Left ventricle myocardium inferior (tissue), 1 donor: ENCODE results near the gene ACACB. TPM values are rescaled to one million over a fixed set of nuclear protein-coding genes. Genes with fewer than 3 reads are reported as not detected.

Experiments used
- DNase-seq: peaks from one replicate; pipeline ENCODE4 v3.0.0-alpha.2; 2020
- H3K27ac ChIP-seq: fragments of 200-600 bp; replicated peaks from 2 replicates; pipeline ENCODE4 v1.8.0; 2021
- H3K27me3 ChIP-seq: fragments of 200-600 bp; 2 replicates; pipeline ENCODE4 v1.8.0; 2021; ENCODE audit warnings: low read depth
- H3K36me3 ChIP-seq: fragments of 200-600 bp; 2 replicates; pipeline ENCODE4 v1.8.0; 2021
- H3K4me1 ChIP-seq: fragments of 200-600 bp; 2 replicates; pipeline ENCODE4 v1.8.0; 2021
- H3K4me3 ChIP-seq: fragments of 200-600 bp; 2 replicates; pipeline ENCODE4 v1.8.0; 2021; ENCODE audit warnings: mild to moderate bottlenecking, moderate library complexity
- H3K9me3 ChIP-seq: fragments of 200-600 bp; replicated peaks from 2 replicates; pipeline ENCODE4 v1.8.0; 2021
- intact Hi-C: fragments of 100-400 bp; cut with micrococcal nuclease; formaldehyde crosslinking; loops from one replicate; pipeline ENCODE4 v1.11.0; 2022
- total RNA-seq: library from RNA; stranded (reverse); fragmentation: NEBNext Ultra II Directional; extraction: Animal tissue kit (Norgen Biotek cat#: 25700); gene quantifications from one replicate; pipeline ENCODE4 v1.2.1, GENCODE V29; 2021
- TF ChIP-seq, protein P1 (sequence below): fragments of 200-600 bp; IDR thresholded peaks from 2 replicates; pipeline ENCODE4 v1.8.0; 2021; ENCODE audit warnings: antibody characterized with exemption, mild to moderate bottlenecking, borderline replicate concordance
- donor health status: DM: no; HTN: yes; CAD: no; lungs with severe emphysema.

Gene ACACB
- total RNA-seq, 1 donor from 2014 or later, result 123 TPM

DNA sequence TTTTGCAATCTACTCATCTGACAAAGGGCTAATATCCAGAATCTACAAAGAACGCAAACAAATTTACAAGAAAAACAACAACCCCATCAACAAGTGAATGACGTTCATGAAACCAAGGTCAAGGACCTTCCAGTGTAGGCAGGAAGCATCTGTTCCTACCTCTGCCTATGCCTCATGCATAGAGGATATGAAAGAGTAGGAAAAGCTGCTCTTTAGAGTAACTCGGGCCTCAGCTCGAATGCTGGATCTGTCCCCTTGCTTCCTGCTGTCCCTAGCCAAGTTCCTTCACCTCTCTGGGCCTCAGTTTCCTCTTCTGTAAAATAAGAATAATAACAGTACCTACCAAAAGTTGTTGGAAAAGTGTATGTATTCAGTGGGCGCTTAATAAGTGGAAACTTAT lies 127.7 kb downstream of the ACACB start:
- Histone ChIP-seq H3K4me3 (no peak overlapping the region), H3K27ac (no peak overlapping the region), H3K36me3 (peaks cover 99% of the 10 kb centered on the region), H3K4me1 (no peaks in the 10 kb centered on the region), H3K27me3 (no peaks in the 10 kb centered on the region), H3K9me3 (no peaks in the 10 kb centered on the region)
- intact Hi-C loops, result no loop called here
- TF ChIP-seq, protein P1, sequence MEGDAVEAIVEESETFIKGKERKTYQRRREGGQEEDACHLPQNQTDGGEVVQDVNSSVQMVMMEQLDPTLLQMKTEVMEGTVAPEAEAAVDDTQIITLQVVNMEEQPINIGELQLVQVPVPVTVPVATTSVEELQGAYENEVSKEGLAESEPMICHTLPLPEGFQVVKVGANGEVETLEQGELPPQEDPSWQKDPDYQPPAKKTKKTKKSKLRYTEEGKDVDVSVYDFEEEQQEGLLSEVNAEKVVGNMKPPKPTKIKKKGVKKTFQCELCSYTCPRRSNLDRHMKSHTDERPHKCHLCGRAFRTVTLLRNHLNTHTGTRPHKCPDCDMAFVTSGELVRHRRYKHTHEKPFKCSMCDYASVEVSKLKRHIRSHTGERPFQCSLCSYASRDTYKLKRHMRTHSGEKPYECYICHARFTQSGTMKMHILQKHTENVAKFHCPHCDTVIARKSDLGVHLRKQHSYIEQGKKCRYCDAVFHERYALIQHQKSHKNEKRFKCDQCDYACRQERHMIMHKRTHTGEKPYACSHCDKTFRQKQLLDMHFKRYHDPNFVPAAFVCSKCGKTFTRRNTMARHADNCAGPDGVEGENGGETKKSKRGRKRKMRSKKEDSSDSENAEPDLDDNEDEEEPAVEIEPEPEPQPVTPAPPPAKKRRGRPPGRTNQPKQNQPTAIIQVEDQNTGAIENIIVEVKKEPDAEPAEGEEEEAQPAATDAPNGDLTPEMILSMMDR, result no peak
- DNase-seq, result no peak

GRCh38 chr12:109246221-109246620 lies 129.8 kb downstream of the ACACB start:
- H3K4me3 ChIP-seq, result no peak overlapping the region
- no peaks in the 10 kb centered on the region for H3K4me1 ChIP-seq
- H3K27me3 ChIP-seq, result no peaks in the 10 kb centered on the region
- intact Hi-C loops, result no loop called here
- peaks cover 99% of the 10 kb centered on the region for H3K36me3 ChIP-seq
- TF ChIP-seq, protein P1, result no peak
- no peak overlapping the region for H3K27ac ChIP-seq
- DNase-seq, result no peak
- no peaks in the 10 kb centered on the region for H3K9me3 ChIP-seq

GRCh38 chr12:109247831-109248654 lies 131.7 kb downstream of the ACACB start:
- no peak overlapping the region for H3K27ac ChIP-seq
- intact Hi-C loops, result no loop called here
- no peak for DNase-seq
- TF ChIP-seq, protein P1, result no peak
- no peak overlapping the region for H3K4me3 ChIP-seq
- no peaks in the 10 kb centered on the region for H3K27me3 ChIP-seq
- peaks cover 99% of the 10 kb centered on the region for H3K36me3 ChIP-seq
- H3K9me3 ChIP-seq, result no peaks in the 10 kb centered on the region
- H3K4me1 ChIP-seq, result no peaks in the 10 kb centered on the region

- Histone ChIP-seq H3K36me3 (peaks cover 99% of the 10 kb centered on the region), H3K4me3 (no peak overlapping the region), H3K4me1 (no peaks in the 10 kb centered on the region), H3K27me3 (no peaks in the 10 kb centered on the region), H3K9me3 (peaks cover 10% of the 10 kb centered on the region), H3K27ac (no peak overlapping the region)
- intact Hi-C loops, result no loop called here
- TF ChIP-seq, protein P1, result no peak
- no peak for DNase-seq
Measured at GRCh38 chr12:109250523-109250922, 134.1 kb downstream of the ACACB start.

GRCh38 chr12:109252799-109253198 lies 136.4 kb downstream of the ACACB start:
- DNase-seq, result no peak
- Histone ChIP-seq H3K4me3 (no peak overlapping the region), H3K36me3 (peaks cover 99% of the 10 kb centered on the region), H3K4me1 (no peaks in the 10 kb centered on the region), H3K27ac (no peak overlapping the region), H3K27me3 (no peaks in the 10 kb centered on the region), H3K9me3 (peaks cover 10% of the 10 kb centered on the region)
- TF ChIP-seq, protein P1, result no peak
- intact Hi-C loops, result no loop called here
